Common myeloid progenitor, CD34-positive (primary cell): ENCODE data around the gene PSRC1.

Experiments used
- CTCF ChIA-PET: fragments of 350-600 bp; sonication (Branson Sonifier 250); formaldehyde crosslinking; loops from one replicate; lab custom pipeline; 2021; ENCODE audit warnings: antibody characterized with exemption; lab: Charles Lee
- POLR2A ChIA-PET: fragments of 350-600 bp; sonication (Branson Sonifier 250); formaldehyde crosslinking; loops from one replicate; lab custom pipeline; 2021; ENCODE audit warnings: antibody characterized with exemption; lab: Charles Lee
- DNase-seq, 3 donors: peaks; one replicate each; pipeline versions ENCODE4 v3.0.0 to v3.0.0-alpha.2; 2013
- H3K27ac ChIP-seq, 2 experiments: 1 replicate in 1 of 2; 2 replicates in 1 of 2; pipeline ENCODE4 v1.7.0; 2013; ENCODE audit warnings: inconsistent platforms in 2 of 2, low read length in 2 of 2, mild to moderate bottlenecking in 2 of 2, low read depth in 1 of 2, moderate library complexity in 1 of 2; ENCODE audit not compliant: severe bottlenecking in 2 of 2, insufficient read depth in 1 of 2, poor library complexity in 1 of 2
- H3K27me3 ChIP-seq, 5 experiments: replicated peaks in 2 of 5; 1 replicate in 3 of 5; 2 replicates in 2 of 5; pipeline versions ENCODE4 v1.6.1 to v1.7.0; 2013; ENCODE audit warnings: low read length in 4 of 5, mild to moderate bottlenecking in 2 of 5, moderate library complexity in 2 of 5, inconsistent platforms in 1 of 5; ENCODE audit not compliant: insufficient read depth in 5 of 5, control insufficient read depth in 4 of 5
- H3K36me3 ChIP-seq, 4 experiments: 1 replicate in 2 of 4; 2 replicates in 2 of 4; pipeline versions ENCODE4 v1.6.1 to v1.7.0; 2013; ENCODE audit warnings: low read length in 3 of 4, control low read depth in 1 of 4, mild to moderate bottlenecking in 1 of 4; ENCODE audit not compliant: control insufficient read depth in 4 of 4, insufficient read depth in 4 of 4
- H3K4me1 ChIP-seq, 4 experiments: 1 replicate in 3 of 4; 2 replicates in 1 of 4; pipeline versions ENCODE4 v1.6.1 to v1.7.1; 2013; ENCODE audit warnings: low read length in 3 of 4, mild to moderate bottlenecking in 3 of 4, control low read depth in 1 of 4, inconsistent platforms in 1 of 4, moderate library complexity in 1 of 4; ENCODE audit not compliant: control insufficient read depth in 4 of 4, insufficient read depth in 4 of 4; ENCODE audit errors: control extremely low read depth in 1 of 4
- H3K4me3 ChIP-seq, 7 experiments: 1 replicate in 4 of 7; 2 replicates in 3 of 7; pipeline versions ENCODE4 v1.5.1 to v1.7.0; 2013; ENCODE audit warnings: mild to moderate bottlenecking in 7 of 7, low read length in 6 of 7, moderate library complexity in 6 of 7, inconsistent platforms in 2 of 7, low read depth in 2 of 7, control low read depth in 1 of 7; ENCODE audit not compliant: insufficient read depth in 4 of 7, control insufficient read depth in 1 of 7; ENCODE audit errors: extremely low read depth in 1 of 7
- H3K9me3 ChIP-seq, 5 experiments: 1 replicate in 4 of 5; 2 replicates in 1 of 5; pipeline versions ENCODE4 v1.6.1 to v1.7.1; 2013; ENCODE audit warnings: low read length in 4 of 5, mild to moderate bottlenecking in 2 of 5, inconsistent platforms in 1 of 5, low read depth in 1 of 5, moderate library complexity in 1 of 5; ENCODE audit not compliant: control insufficient read depth in 4 of 5, insufficient read depth in 2 of 5; ENCODE audit errors: control extremely low read depth in 1 of 5
- WGBS: methylation state at CpG from one replicate; pipeline ENCODE4 v1.1.5; 2013; ENCODE audit not compliant: insufficient coverage; 5-methylcytosine and 5-hydroxymethylcytosine counted together

Gene PSRC1

GRCh38 chr1:109253803-109254620 lies 28.9 kb downstream of the PSRC1 start:
- Histone ChIP-seq H3K9me3 (peaks cover 0 to 2% (median 0%) of the 10 kb centered on the region in 5 experiments), H3K4me1 (peaks cover 0 to 12% (median 7%) of the 10 kb centered on the region in 4 experiments), H3K36me3 (no peaks in the 10 kb centered on the region), H3K27ac (peak overlapping the region in 1 of 2 experiments; percentile 49), H3K27me3 (peaks cover 0 to 77% (median 20%) of the 10 kb centered on the region in 5 experiments), H3K4me3 (no peak overlapping the region)
- DNase-seq: no peak
- CTCF ChIA-PET: interaction anchor here (0.7 to 2.8 kb wide), 7 partner anchors 9 to 146 kb away, joined by 3 to 15 read pairs (median 4); partner anchors contain the start of gene PSRC1
- WGBS: 79% methylated on average over 7 of the region's 9 CpGs
- POLR2A ChIA-PET: no interaction called here

DNA sequence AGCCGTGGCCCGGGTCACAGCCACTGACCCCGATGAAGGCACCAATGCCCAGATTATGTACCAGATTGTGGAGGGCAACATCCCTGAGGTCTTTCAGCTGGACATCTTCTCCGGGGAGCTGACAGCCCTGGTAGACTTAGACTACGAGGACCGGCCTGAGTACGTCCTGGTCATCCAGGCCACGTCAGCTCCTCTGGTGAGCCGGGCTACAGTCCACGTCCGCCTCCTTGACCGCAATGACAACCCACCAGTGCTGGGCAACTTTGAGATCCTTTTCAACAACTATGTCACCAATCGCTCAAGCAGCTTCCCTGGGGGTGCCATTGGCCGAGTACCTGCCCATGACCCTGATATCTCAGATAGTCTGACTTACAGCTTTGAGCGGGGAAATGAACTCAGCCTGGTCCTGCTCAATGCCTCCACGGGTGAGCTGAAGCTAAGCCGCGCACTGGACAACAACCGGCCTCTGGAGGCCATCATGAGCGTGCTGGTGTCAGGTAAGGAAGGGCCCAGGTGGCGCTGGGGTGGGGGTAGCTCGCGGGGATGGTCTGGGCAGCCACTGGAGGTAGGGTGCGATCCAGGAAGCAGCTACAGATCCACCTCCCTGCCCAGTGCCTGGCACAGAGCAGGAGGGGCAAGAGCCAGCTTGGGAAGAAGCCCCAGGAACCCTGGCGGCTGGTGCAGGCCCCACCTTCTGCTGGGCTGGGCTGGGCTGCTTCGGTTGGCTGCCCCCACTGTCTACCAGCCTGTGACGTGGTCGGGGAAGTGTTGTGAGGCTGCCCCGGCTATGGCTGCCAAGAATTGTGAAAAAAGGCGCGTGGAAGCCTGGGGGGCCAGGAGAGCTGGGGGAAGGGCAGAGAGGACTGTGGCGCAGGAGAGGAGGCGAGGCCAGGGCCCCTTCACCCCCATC lies 29.8 kb downstream of the PSRC1 start:
- Histone ChIP-seq H3K27me3 (peaks cover 0 to 82% (median 22%) of the 10 kb centered on the region in 5 experiments), H3K9me3 (peaks cover 0 to 2% (median 0%) of the 10 kb centered on the region in 5 experiments), H3K4me1 (peaks cover 0 to 13% (median 9%) of the 10 kb centered on the region in 4 experiments), H3K27ac (no peak overlapping the region), H3K4me3 (no peak overlapping the region), H3K36me3 (no peaks in the 10 kb centered on the region)
- 92% methylated on average over 32 of the region's 33 CpGs for whole genome bisulfite sequencing
- no peak for DNase-seq
- CTCF ChIA-PET: interaction anchor here (0.7 to 2.8 kb wide), 7 partner anchors 10 to 147 kb away, joined by 3 to 15 read pairs (median 5); partner anchors contain the start of gene PSRC1
- POLR2A ChIA-PET: no interaction called here

GRCh38 chr1:109252167-109252892 lies 30.6 kb downstream of the PSRC1 start:
- Histone ChIP-seq H3K27ac (no peak overlapping the region), H3K9me3 (peaks cover 0 to 2% (median 0%) of the 10 kb centered on the region in 5 experiments), H3K4me1 (peaks cover 0 to 13% (median 9%) of the 10 kb centered on the region in 4 experiments), H3K36me3 (no peaks in the 10 kb centered on the region), H3K4me3 (no peak overlapping the region), H3K27me3 (peaks cover 0 to 87% (median 28%) of the 10 kb centered on the region in 5 experiments)
- DNase-seq: no peak
- CTCF ChIA-PET: interaction anchor here (1.1 to 2.8 kb wide), 5 partner anchors 9 to 14 kb away, joined by 4 to 15 read pairs (median 5); no protein-coding TSS in a partner anchor
- 97% methylated on average over 31 of the region's 31 CpGs for WGBS
- POLR2A ChIA-PET: no interaction called here

DNA sequence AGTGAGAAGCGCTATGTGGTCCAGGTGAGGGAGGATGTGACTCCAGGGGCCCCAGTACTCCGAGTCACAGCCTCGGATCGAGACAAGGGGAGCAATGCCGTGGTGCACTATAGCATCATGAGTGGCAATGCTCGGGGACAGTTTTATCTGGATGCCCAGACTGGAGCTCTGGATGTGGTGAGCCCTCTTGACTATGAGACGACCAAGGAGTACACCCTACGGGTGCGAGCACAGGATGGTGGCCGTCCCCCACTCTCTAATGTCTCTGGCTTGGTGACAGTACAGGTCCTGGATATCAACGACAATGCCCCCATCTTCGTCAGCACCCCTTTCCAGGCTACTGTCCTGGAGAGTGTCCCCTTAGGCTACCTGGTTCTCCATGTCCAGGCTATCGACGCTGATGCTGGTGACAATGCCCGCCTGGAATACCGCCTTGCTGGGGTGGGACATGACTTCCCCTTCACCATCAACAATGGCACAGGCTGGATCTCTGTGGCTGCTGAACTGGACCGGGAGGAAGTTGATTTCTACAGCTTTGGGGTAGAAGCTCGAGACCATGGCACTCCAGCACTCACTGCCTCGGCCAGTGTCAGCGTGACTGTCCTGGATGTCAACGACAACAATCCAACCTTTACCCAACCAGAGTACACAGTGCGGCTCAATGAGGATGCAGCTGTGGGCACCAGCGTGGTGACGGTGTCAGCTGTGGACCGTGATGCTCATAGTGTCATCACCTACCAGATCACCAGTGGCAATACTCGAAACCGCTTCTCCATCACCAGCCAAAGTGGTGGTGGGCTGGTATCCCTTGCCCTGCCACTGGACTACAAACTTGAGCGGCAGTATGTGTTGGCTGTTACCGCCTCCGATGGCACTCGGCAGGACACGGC lies 31.4 kb downstream of the PSRC1 start:
- ChIA-PET CTCF (interaction anchor here (1.1 to 2.2 kb wide), 4 partner anchors 8 to 13 kb away, joined by 3 to 5 read pairs (median 4); no protein-coding TSS in a partner anchor), POLR2A (no interaction called here)
- Histone ChIP-seq H3K9me3 (peaks cover 0 to 2% (median 0%) of the 10 kb centered on the region in 5 experiments), H3K4me3 (no peak overlapping the region), H3K27me3 (peaks cover 0 to 95% (median 28%) of the 10 kb centered on the region in 5 experiments), H3K36me3 (no peaks in the 10 kb centered on the region), H3K4me1 (peaks cover 0 to 13% (median 9%) of the 10 kb centered on the region in 4 experiments), H3K27ac (no peak overlapping the region)
- WGBS: 97% methylated on average over 32 of the region's 32 CpGs
- DNase-seq: no peak

DNA sequence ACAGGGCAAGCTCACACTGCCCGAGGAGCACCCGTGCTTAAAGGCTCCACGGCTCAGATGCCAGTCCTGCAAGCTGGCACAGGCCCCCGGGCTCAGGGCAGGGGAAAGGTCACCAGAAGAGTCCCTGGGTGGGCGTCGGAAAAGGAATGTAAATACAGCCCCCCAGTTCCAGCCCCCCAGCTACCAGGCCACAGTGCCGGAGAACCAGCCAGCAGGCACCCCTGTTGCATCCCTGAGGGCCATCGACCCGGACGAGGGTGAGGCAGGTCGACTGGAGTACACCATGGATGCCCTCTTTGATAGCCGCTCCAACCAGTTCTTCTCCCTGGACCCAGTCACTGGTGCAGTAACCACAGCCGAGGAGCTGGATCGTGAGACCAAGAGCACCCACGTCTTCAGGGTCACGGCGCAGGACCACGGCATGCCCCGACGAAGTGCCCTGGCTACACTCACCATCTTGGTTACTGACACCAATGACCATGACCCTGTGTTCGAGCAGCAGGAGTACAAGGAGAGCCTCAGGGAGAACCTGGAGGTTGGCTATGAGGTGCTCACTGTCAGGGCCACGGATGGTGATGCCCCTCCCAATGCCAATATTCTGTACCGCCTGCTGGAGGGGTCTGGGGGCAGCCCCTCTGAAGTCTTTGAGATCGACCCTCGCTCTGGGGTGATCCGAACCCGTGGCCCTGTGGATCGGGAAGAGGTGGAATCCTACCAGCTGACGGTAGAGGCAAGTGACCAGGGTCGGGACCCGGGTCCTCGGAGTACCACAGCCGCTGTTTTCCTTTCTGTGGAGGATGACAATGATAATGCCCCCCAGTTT lies 32.3 kb downstream of the PSRC1 start:
- ChIA-PET POLR2A (no interaction called here), CTCF (interaction anchor here (0.6 to 1.4 kb wide), 5 partner anchors 9 to 274 kb away, joined by 3 to 5 read pairs (median 3); no protein-coding TSS in a partner anchor)
- H3K27me3 ChIP-seq: peaks cover 0 to 93% (median 28%) of the 10 kb centered on the region in 5 experiments
- 93% methylated on average over 28 of the region's 33 CpGs for WGBS
- H3K9me3 ChIP-seq: peaks cover 0 to 2% (median 0%) of the 10 kb centered on the region in 5 experiments
- H3K36me3 ChIP-seq: no peaks in the 10 kb centered on the region
- peak overlapping the region in 1 of 7 experiments; percentile 66 for H3K4me3 ChIP-seq
- no peak for DNase-seq
- H3K27ac ChIP-seq: no peak overlapping the region
- peaks cover 0 to 13% (median 9%) of the 10 kb centered on the region in 4 experiments for H3K4me1 ChIP-seq
